GM13977 (cell line): ENCODE results near the gene NYAP1.
"Not testable (repeated sequence)": the region's sequence is repeated elsewhere in the genome, so short reads cannot be mapped to it uniquely, and the experiment has no call there.

Experiments used
- DNase-seq: peaks from one replicate; pipeline ENCODE4 v3.0.0; 2012; ENCODE audit warnings: low spot score
- CTCF ChIP-seq: IDR thresholded peaks from 2 replicates; pipeline ENCODE4 v1.5.1; 2012; ENCODE audit warnings: mild to moderate bottlenecking, control low read depth; ENCODE audit not compliant: insufficient read depth; ENCODE audit errors: extremely low read depth, missing control alignments
- in situ Hi-C: fragments of 300-500 bp; cut with MboI; formaldehyde crosslinking; loops from one replicate; pipeline ENCODE4 v1.12.0; 2022; ENCODE audit warnings: low sequenced_read_pairs, low pct_unique_long_range_greater_than_20kb, mixed read lengths, inconsistent platforms; ENCODE audit not compliant: unreplicated experiment

The NYAP1 gene

GRCh38 chr7:100490483-100491191, 6.9 kb downstream of the NYAP1 start:
- no peak for TF ChIP-seq CTCF

GRCh38 chr7:100491192-100491578, 7.5 kb downstream of the NYAP1 start:
- in situ Hi-C loops = no loop called here
- no peak for TF ChIP-seq CTCF
- no peak for DNase-seq

More at GRCh38 chr7:100490483-100491191, 6.9 kb downstream of the NYAP1 start:
- in situ Hi-C loops = no loop called here
- peak; percentile 24 for DNase-seq

GRCh38 chr7:100492738-100493475, 9.2 kb downstream of the NYAP1 start:
- DNase-seq = no peak
- TF ChIP-seq CTCF = no peak
- in situ Hi-C loops = no loop called here

GRCh38 chr7:100493476-100494264, 9.9 kb downstream of the NYAP1 start:
- peak; percentile 77 for DNase-seq
- in situ Hi-C loops = no loop called here
- peak; percentile 44 for TF ChIP-seq CTCF

GRCh38 chr7:100496509-100496908, 12.8 kb downstream of the NYAP1 start:
- in situ Hi-C loops = no loop called here
- DNase-seq = no peak
- no peak for TF ChIP-seq CTCF

- in situ Hi-C loops = not testable (repeated sequence)
Measured at GRCh38 chr7:100500743-100501142, 17.0 kb downstream of the NYAP1 start.

GRCh38 chr7:100504031-100504430, 20.3 kb downstream of the NYAP1 start:
- DNase-seq = not testable (repeated sequence)

More at GRCh38 chr7:100500743-100501142, 17.0 kb downstream of the NYAP1 start:
- DNase-seq = not testable (repeated sequence)

More at GRCh38 chr7:100504031-100504430, 20.3 kb downstream of the NYAP1 start:
- in situ Hi-C loops = not testable (repeated sequence)
